Measurements from ENCODE around the gene RGS7. TPM values are rescaled to one million over a fixed set of nuclear protein-coding genes. Genes with fewer than 3 reads are reported as not detected.

RGS7 gene
- total RNA-seq, 3 donors from 2014 or later (not counting 1 experiment from before 2014, with no cell fraction given): not detected

GRCh38 chr1:241265428-241265827, 91.6 kb downstream of the RGS7 start:
- no peak overlapping the region for H3K27ac ChIP-seq (ENCODE audit: low read length)
- no peak for TF ChIP-seq CTCF (IDR thresholded peaks at IDR 0.05)
- intact Hi-C loops (cut with micrococcal nuclease): no loop called here
- ATAC-seq (no peak), DNase-seq (no peak)
- Mint-ChIP-seq H3K27me3 (ENCODE audit: low read depth in 2 of 2) (no peaks in the 10 kb centered on the region), H3K27ac (no peak overlapping the region), H3K4me3 (no peak overlapping the region), H3K36me3 (peaks cover 8% of the 10 kb centered on the region), H3K4me1 (no peaks in the 10 kb centered on the region), H3K9me3 (peaks cover 4 to 16% of the 10 kb centered on the region in 2 donors)
- H3K36me3 ChIP-seq (ENCODE audit: control insufficient read depth, insufficient read depth, low read length): no peaks in the 10 kb centered on the region
- 62% methylated on average over 2 of the region's 2 CpGs for WGBS (ENCODE audit: insufficient coverage)
- H3K27me3 ChIP-seq (ENCODE audit: control insufficient read depth, insufficient read depth, low read length): no peaks in the 10 kb centered on the region
- no peak overlapping the region for H3K4me3 ChIP-seq (ENCODE audit: low read length)
- H3K4me1 ChIP-seq (ENCODE audit: control insufficient read depth, insufficient read depth, low read length): no peaks in the 10 kb centered on the region
- peaks cover 5% of the 10 kb centered on the region for H3K9me3 ChIP-seq (ENCODE audit: control insufficient read depth, insufficient read depth, low read length)

- Mint-ChIP-seq H3K27ac (no peak overlapping the region), H3K36me3 (peaks cover 8% of the 10 kb centered on the region), H3K9me3 (peaks cover 10 to 20% of the 10 kb centered on the region in 2 donors), H3K27me3 (ENCODE audit: low read depth in 2 of 2) (no peaks in the 10 kb centered on the region), H3K4me3 (no peak overlapping the region), H3K4me1 (no peaks in the 10 kb centered on the region)
- Histone ChIP-seq H3K4me1 (ENCODE audit: control insufficient read depth, insufficient read depth, low read length) (no peaks in the 10 kb centered on the region), H3K9me3 (ENCODE audit: control insufficient read depth, insufficient read depth, low read length) (peaks cover 5% of the 10 kb centered on the region), H3K27me3 (ENCODE audit: control insufficient read depth, insufficient read depth, low read length) (no peaks in the 10 kb centered on the region), H3K4me3 (ENCODE audit: low read length) (no peak overlapping the region), H3K27ac (ENCODE audit: low read length) (no peak overlapping the region), H3K36me3 (ENCODE audit: control insufficient read depth, insufficient read depth, low read length) (no peaks in the 10 kb centered on the region)
- intact Hi-C loops (cut with micrococcal nuclease): no loop called here
- DNase-seq (no peak), ATAC-seq (no peak)
- 75% methylated on average over 3 of the region's 3 CpGs for WGBS (ENCODE audit: insufficient coverage)
- TF ChIP-seq CTCF (IDR thresholded peaks at IDR 0.05): no peak
Measured at GRCh38 chr1:241263346-241263745, 93.7 kb downstream of the RGS7 start.

- Histone ChIP-seq H3K4me1 (ENCODE audit: control insufficient read depth, insufficient read depth, low read length) (no peaks in the 10 kb centered on the region), H3K9me3 (ENCODE audit: control insufficient read depth, insufficient read depth, low read length) (peaks cover 4% of the 10 kb centered on the region), H3K27ac (ENCODE audit: low read length) (no peak overlapping the region), H3K27me3 (ENCODE audit: control insufficient read depth, insufficient read depth, low read length) (no peaks in the 10 kb centered on the region), H3K4me3 (ENCODE audit: low read length) (no peak overlapping the region), H3K36me3 (ENCODE audit: control insufficient read depth, insufficient read depth, low read length) (no peaks in the 10 kb centered on the region)
- no peak for TF ChIP-seq CTCF (IDR thresholded peaks at IDR 0.05)
- no peak for ATAC-seq
- DNase-seq: no peak
- Mint-ChIP-seq H3K27me3 (ENCODE audit: low read depth in 2 of 2) (no peaks in the 10 kb centered on the region), H3K4me3 (no peak overlapping the region), H3K27ac (no peak overlapping the region), H3K9me3 (peaks cover 7 to 23% of the 10 kb centered on the region in 2 donors), H3K36me3 (peaks cover 5% of the 10 kb centered on the region), H3K4me1 (no peaks in the 10 kb centered on the region)
- intact Hi-C loops (cut with micrococcal nuclease): no loop called here
- WGBS (ENCODE audit: insufficient coverage): 68% methylated on average over 2 of the region's 2 CpGs
Measured at GRCh38 chr1:241253471-241253870, 103.5 kb downstream of the RGS7 start.

GRCh38 chr1:241250465-241250864, 106.5 kb downstream of the RGS7 start:
- Histone ChIP-seq H3K9me3 (ENCODE audit: control insufficient read depth, insufficient read depth, low read length) (peaks cover 4% of the 10 kb centered on the region), H3K27me3 (ENCODE audit: control insufficient read depth, insufficient read depth, low read length) (no peaks in the 10 kb centered on the region), H3K36me3 (ENCODE audit: control insufficient read depth, insufficient read depth, low read length) (no peaks in the 10 kb centered on the region), H3K4me3 (ENCODE audit: low read length) (no peak overlapping the region), H3K4me1 (ENCODE audit: control insufficient read depth, insufficient read depth, low read length) (no peaks in the 10 kb centered on the region), H3K27ac (ENCODE audit: low read length) (no peak overlapping the region)
- Mint-ChIP-seq H3K9me3 (peaks cover 6 to 29% of the 10 kb centered on the region in 2 donors), H3K36me3 (peaks cover 5% of the 10 kb centered on the region), H3K4me3 (no peak overlapping the region), H3K4me1 (no peaks in the 10 kb centered on the region), H3K27ac (no peak overlapping the region), H3K27me3 (ENCODE audit: low read depth in 2 of 2) (no peaks in the 10 kb centered on the region)
- WGBS (ENCODE audit: insufficient coverage): 90% methylated on average over 1 of the region's 1 CpG
- ATAC-seq (no peak), DNase-seq (no peak)
- no peak for TF ChIP-seq CTCF (IDR thresholded peaks at IDR 0.05)
- intact Hi-C loops (cut with micrococcal nuclease): no loop called here

Data from natural killer cell (primary cell).